Erythroblast (primary cell): Measurements from ENCODE around the gene PSMC2.

Experiments used
- GATA1 ChIP-seq: IDR thresholded peaks from 2 replicates; pipeline ENCODE4 v1.6.1; 2011; ENCODE audit warnings: low read depth, mild to moderate bottlenecking, control low read depth, low read length, moderate library complexity
- POLR2A ChIP-seq: IDR thresholded peaks from 2 replicates; pipeline ENCODE4 v1.6.1; 2011; ENCODE audit warnings: mild to moderate bottlenecking, low read length

DNA sequence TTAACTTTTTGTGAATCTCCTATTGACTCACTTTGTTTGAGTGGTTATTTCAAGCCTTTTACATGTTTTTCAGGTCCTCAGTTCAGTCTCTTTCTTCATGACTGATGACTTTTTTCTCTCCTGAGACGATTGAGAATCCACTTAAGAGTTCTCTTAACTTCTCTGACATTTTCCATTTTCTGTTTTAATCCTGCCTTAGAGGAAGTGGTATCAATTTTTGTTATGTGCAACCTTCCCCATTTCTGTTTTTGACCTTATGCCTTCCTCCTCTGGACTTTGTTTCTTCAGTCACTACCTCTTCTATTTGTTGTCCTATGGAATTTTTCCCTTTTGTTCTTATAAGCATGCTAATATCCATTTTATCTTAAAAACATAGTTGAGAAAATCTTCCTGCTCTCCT lies 2.4 kb downstream of the PSMC2 start:
- TF ChIP-seq POLR2A, result no peak
- no peak for TF ChIP-seq GATA1
